D721Med (cell line): ENCODE data around the gene FECH.

ENCODE experiments used
- DNase-seq: peaks from one replicate; pipeline ENCODE4 v3.0.0; 2011; ENCODE audit warnings: low spot score; ENCODE audit not compliant: insufficient read length
- FAIRE-seq: peaks from 2 replicates; lab custom pipeline; 2011; peaks lifted over from hg19 to GRCh38; lab: Jason Lieb, UNC
- TF ChIP-seq, protein P1 (sequence below): IDR thresholded peaks from 2 replicates; pipeline ENCODE4 v1.5.1; 2012; ENCODE audit warnings: mild to moderate bottlenecking, control low read depth; ENCODE audit not compliant: insufficient read depth; ENCODE audit errors: missing control alignments

The FECH gene

GRCh38 chr18:57579934-57580333 lies 6.6 kb downstream of the FECH start:
- no peak for FAIRE-seq

DNA sequence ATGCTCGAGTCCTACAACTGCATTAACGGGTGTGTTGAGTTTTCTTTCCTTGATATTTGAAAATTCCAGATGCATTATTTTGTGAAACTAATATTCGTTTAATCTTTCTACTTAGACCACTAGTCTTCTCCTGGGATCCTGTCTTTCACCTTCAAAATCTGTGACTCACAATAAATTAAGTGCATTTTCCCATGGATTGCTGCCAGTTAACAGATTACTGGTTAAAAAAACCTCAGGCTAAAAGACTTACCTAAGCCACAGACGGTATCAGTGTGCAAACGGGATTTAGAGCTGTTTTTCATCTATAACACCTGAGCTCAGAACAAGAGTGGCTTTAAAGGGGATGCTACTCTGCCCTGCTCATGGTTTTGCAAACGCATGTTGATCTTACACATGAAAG lies 10.2 kb downstream of the FECH start:
- no peak for DNase-seq
- FAIRE-seq: peak; percentile 99

More at GRCh38 chr18:57579934-57580333, 6.6 kb downstream of the FECH start:
- DNase-seq: no peak
- TF ChIP-seq, protein P1, sequence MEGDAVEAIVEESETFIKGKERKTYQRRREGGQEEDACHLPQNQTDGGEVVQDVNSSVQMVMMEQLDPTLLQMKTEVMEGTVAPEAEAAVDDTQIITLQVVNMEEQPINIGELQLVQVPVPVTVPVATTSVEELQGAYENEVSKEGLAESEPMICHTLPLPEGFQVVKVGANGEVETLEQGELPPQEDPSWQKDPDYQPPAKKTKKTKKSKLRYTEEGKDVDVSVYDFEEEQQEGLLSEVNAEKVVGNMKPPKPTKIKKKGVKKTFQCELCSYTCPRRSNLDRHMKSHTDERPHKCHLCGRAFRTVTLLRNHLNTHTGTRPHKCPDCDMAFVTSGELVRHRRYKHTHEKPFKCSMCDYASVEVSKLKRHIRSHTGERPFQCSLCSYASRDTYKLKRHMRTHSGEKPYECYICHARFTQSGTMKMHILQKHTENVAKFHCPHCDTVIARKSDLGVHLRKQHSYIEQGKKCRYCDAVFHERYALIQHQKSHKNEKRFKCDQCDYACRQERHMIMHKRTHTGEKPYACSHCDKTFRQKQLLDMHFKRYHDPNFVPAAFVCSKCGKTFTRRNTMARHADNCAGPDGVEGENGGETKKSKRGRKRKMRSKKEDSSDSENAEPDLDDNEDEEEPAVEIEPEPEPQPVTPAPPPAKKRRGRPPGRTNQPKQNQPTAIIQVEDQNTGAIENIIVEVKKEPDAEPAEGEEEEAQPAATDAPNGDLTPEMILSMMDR: no peak

DNA sequence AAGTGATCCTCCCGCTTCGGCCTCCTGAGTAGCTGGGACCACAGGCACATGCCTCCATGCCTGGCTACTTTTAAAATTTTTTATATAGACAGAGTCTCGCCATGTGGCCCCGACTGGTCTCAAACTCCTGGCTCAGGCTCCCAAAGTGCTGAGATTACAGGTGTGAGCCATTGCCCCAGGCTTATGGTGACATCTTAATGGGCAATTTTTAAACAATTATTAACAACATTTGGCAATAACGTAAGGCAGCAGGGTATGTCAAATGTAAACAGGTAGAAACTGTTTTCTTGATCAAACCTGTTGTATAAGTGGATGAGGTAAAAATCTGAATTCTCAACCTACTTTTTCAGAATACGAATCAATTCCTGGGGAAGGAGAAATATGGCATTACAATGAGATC lies 11.0 kb downstream of the FECH start:
- DNase-seq: no peak
- TF ChIP-seq, protein P1: no peak
- FAIRE-seq: no peak

More for the DNA sequence above, 10.2 kb downstream of the FECH start:
- TF ChIP-seq, protein P1: no peak

DNA sequence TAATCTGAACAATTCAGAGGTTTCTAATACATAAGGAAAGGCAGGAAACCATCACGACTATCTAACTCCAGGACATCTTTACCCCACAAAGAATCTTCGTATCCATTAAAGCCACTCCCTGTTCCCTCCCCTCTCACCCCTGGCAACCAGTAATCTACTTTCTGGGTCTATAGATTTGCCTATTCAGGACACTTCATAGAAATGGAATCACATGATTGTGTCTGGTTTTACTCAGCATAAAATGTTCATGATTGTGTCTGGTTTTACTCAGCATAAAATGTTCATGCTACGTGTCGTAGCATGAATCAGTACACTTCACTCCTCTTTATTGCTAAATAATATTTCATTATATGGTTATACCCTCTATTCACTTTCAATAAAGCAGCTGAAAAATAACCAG lies 11.6 kb downstream of the FECH start:
- TF ChIP-seq, protein P1: no peak
- DNase-seq (no peak), FAIRE-seq (no peak)

DNA sequence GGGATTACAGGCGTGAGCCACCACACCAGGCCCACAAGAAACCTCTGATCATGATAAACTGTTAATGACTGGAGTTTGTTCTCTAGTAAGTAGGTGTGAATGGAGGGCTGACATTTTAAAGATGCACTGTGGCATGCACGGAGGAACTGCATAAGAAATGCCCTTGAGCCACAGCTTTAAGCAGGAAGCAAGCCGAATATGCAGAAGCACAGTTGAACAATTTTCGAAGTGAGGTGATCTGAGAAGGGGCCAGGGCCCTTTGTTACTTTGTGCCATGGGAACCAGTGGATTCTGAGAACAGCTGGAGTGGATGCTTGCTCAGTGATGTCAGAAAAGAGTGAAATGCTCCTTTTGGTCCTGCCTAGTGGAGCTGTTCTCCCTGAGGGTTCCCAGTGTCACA lies 16.3 kb downstream of the FECH start:
- TF ChIP-seq, protein P1: no peak
- FAIRE-seq: no peak
- DNase-seq: no peak

DNA sequence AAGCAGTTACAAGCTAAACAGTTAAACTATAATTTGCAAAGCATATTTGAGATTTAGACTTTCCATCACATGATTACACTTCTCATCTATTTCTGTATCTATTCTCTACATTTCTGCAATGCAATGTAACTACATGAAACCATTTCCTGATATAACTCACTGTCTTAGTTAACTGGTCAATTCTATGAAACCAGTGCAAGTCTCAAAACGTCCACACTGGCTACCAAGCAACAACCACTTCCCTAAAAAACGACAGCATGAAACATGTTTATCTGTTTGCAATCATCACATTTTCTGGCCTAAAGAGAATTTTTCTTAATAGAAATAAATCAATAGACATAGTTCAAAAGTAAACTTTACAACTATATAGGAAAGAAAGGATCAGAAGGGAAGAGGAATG lies 17.4 kb downstream of the FECH start:
- DNase-seq (no peak), FAIRE-seq (no peak)
- TF ChIP-seq, protein P1: no peak

DNA sequence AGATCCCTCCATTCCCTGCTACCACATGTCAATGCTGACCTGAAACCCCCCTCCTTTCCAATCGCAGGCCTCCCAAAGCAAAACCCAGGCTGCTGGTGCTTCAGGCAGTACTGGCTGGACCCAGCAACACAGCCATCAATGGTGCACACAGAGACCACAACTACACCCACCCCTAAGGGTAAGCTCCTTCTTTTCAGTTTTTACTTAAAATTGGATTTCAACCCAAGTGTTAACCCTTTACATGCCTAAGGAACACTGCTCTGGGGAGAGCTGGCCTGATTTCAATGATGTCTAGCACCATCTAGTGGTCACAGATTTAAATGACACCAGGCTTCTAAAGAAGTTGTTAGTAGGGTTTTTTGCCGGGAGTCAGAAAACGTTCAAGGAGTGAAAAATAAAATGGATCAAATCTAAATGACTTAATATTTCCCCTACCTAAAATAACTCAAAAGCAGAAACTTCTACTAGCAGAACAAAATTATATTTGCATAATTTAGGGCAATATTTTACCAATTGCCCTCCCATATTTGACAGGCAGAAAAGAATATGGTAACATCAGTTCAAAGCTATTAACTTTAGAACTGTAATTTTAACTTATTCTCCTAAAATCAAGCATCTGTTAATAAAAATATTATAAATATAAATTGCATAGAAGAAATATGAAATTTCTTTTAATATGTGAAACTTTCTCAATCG lies 24.6 kb downstream of the FECH start:
- FAIRE-seq (peak; percentile 100), DNase-seq (peak; percentile 87)
- TF ChIP-seq, protein P1: peak; percentile 81
